HG02840 (cell line): Measurements from ENCODE around the gene PPCS.

Experiments
- ATAC-seq: cut with Tn5 transposase; IDR thresholded peaks from one replicate; pipeline ENCODE4 v1.9.1; 2021; ENCODE audit warnings: mild to moderate bottlenecking, moderate library complexity, moderate number of reproducible peaks; ENCODE audit not compliant: unreplicated experiment, low FRiP score

Gene PPCS

DNA sequence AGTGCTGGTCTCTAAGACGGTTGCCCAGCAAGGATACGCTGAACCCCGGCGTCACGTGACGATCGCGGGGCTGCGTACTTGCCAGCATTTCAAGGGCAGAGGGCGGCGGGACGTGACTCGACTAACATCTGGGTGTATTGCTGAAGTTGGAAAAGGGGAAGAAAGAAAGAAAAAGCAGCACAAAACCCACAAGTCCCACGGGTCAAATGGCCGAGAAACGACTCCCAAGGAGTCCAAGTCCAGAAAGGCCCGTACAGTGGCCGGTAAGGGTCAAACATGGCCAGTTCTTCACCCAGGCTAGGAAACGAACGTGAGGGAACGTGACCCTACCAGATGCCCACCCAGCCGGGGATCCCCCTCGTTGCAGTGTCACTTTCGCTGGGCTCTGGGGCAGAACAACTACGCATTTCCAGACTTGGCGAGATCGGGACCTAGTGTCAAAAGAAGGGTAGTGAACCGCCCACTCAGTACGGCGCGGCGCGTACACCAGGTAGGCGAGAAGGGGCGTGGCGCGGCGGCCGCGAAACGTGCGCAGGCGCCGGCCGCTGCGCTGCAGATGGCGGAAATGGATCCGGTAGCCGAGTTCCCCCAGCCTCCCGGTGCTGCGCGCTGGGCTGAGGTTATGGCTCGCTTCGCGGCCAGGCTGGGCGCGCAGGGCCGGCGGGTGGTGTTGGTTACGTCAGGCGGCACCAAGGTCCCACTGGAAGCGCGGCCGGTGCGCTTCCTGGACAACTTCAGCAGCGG, at the start of gene PPCS, which contains the start of gene ZMYND12:
PPCS (plus strand) TSS at position 534 of the 744 bp plus-strand sequence; CDS start at position 557, 23 bp downstream.
ZMYND12 (minus strand) TSS at position 13 of the 744 bp plus-strand sequence. CDS start 25 bp downstream, outside the sequence.
- ATAC-seq = peak; percentile 89

DNA sequence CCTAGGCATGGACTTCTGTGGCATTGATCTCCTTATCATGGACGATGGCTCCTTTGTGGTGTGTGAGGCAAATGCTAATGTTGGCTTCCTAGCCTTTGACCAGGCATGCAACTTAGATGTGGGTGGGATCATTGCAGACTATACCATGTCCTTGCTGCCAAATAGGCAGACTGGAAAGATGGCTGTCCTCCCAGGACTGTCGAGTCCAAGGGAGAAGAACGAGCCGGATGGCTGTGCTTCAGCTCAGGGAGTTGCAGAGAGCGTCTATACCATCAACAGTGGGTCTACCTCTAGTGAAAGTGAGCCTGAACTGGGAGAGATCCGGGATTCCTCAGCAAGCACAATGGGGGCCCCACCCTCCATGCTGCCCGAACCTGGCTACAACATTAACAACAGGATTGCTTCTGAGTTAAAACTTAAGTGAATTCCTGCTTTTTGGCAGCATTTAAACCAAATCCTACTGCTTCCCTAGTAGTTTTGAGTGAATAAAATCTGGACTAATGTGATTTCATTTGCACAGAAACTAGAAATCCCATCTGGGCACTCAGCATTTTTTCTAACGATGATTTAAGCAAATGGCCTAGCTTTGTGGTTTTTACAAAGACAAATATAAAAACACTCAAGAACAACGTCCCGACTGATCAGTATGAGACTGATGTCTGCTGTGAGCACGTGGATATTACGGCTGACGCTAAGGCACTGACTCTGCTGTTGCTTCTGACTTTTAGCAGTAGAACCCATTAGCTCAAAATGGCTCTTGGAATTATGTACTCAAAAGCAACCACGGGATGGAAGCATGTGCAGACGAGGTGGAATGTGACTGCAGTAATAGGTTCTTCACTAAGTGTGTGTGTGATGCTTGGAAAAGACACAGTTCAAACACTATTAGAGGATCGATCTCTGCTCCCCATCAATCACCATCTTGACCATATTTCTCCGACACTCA, 41.5 kb upstream of the PPCS start:
- no peak for ATAC-seq

GRCh38 chr1:42417166-42417565, 39.2 kb upstream of the PPCS start:
- ATAC-seq = no peak

- ATAC-seq = no peak
These were observed 37.8 kb upstream of the PPCS start for GRCh38 chr1:42418516-42418915.

DNA sequence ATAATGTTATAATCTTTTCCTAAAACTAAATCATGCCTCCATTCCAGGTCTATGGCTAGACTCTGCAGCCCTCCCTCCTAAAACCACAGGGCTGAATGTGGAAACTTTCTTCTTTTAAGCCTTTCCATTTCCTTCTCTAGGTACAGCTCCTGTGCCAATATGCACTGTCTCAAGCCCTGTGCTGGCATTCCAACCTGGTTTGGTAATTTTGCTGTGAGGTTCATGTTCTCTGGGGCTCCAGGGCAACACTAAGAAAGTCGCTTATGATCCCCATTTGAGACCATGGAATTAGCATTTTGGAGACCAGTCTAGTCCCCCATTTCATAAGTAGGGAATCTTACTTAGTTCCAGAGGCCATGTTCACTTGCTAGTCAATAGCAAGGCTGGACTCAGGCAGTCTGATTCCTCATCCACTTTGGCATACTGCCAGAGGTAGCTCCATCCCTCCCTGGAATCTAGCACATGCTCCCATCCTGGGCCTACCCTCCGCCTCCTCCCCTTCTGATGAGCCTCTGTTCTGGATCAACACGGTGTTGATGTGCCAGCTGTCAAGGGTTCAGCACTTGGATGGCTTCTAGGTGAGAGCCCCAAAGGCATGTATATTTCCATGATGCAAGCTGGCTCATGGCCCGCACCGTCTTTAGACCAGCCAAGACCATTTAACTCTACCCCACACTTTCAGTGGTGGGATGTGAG, 37.1 kb upstream of the PPCS start:
- no peak for ATAC-seq

- no peak for ATAC-seq
These were observed 36.2 kb upstream of the PPCS start for GRCh38 chr1:42420121-42420520.

- no peak for ATAC-seq
These were observed 35.3 kb upstream of the PPCS start for GRCh38 chr1:42420911-42421585.

DNA sequence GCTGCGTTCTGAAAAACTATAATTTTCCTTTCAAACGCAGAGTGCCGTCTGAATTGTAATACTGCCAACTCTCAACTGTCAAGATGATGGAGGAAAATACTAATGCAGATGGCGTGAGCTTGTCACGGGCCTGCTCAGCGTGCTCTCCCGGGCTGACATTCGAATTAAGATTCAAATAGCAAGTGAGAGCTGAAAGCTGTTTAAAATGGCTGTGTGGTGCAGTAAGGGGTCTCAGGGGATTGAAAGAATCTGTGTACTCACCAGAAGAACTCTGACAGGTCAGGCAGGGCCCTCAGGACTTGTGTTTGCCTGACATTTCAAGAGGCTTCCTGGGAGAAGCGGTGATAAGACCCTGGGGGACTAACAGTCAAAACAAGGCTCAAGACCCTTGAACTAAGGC, 33.6 kb upstream of the PPCS start:
- no peak for ATAC-seq

- no peak for ATAC-seq
These were observed 32.7 kb upstream of the PPCS start for GRCh38 chr1:42423681-42424080.

DNA sequence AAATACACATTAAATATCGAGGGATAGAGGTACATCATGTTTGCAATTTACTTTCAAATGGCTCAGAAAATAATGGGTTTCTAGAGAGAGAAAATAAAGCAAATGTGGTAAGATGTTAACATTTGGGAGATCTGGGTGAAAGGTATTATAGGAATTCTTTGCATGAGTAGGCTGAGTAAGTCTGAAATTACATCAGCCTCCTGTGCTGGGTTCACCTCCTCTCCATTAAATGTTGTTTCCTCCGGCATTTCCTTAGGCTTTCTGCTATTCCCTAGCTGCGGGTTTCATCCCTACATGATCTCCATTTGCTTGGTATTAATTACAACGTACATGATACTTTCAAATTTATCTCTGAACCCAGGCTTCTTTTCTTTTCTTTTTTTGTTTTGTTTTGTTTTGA, 32.1 kb upstream of the PPCS start:
- no peak for ATAC-seq

DNA sequence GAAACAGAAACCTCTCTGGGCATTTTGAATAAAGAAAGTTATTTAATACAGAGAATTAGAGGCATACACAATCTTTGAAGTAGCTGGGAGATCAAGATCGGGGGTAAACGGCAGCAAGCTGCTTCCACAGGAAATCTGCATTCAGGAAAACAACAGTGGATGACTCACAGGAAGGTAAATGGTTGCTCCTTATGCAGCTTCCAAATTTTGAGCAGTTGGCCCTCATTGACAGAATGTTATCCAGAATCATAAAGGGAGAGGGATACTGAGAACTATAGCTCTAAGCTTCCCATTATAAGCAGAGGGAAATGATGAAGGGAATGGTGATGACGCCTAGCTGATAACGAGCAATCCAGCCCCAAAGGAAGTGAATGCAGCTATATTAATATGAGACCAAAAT, 29.1 kb upstream of the PPCS start:
- ATAC-seq = no peak

DNA sequence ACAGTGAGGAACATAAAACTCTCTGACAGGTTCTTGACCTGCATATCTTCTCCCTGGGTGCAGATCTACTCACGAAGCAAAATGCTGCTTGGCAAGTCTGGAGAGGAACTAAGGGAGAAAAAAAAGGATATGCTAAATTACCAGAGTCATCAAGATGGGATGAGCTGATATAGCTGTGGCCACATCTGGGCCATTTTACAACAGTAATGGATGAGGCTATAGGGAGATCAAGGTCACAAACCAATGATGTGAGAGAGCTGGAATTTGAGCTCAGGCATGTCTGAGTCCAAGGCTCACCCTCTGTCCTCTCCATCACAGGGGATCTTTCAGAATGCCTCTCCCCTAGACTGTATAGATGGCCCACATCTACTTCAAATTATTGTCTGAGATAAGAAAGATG, 26.7 kb upstream of the PPCS start:
- ATAC-seq = no peak

GRCh38 chr1:42430286-42431135, 25.8 kb upstream of the PPCS start:
- ATAC-seq = no peak

- ATAC-seq = no peak
These were observed 24.8 kb upstream of the PPCS start for GRCh38 chr1:42431514-42431913.

- ATAC-seq = no peak
These were observed 23.6 kb upstream of the PPCS start for GRCh38 chr1:42432714-42433113.

- ATAC-seq = no peak
These were observed 23.0 kb upstream of the PPCS start for GRCh38 chr1:42433369-42433768.

DNA sequence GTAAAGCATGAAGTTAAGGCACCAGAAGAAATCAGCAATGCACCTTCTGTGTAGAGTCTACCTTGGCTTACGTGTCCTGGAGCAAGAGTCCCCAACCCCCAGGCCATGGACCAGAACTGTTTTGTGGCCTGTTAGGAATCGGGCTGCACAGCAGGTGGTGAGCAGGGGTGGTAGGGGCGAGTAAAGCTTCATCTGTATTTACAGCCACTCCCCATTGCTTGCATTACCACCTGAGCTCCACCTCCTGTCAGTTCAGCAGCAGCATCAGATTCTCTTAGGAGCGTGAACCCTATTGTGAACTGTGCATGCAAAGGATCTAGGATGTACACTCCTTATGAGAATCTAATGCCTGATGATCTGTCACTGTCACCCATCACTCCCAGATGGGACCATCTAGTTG, 22.0 kb upstream of the PPCS start:
- no peak for ATAC-seq

DNA sequence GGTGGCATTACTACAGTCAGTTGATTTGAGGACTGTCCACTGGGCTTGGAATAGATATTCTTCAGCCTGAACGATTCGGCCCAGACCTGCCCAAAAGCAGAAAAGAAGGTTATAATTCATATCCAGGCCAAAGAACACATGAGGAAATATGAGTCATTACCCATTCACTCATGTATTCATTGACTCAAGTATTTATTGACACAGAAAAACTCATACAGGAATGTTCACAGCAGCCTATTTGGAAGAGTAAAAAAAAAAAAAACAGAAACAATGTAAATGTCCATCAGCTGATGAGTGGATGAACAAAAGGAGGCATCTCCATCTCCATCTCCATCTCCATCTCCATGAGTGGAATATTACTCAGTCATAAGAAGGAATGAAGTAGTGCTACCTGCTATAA, 16.4 kb upstream of the PPCS start:
- ATAC-seq = no peak

- no peak for ATAC-seq
These were observed 13.7 kb upstream of the PPCS start for GRCh38 chr1:42442662-42443061.
